GM21786 (cell line): Measurements from ENCODE around the gene TXNIP.

Source experiments
- ATAC-seq: cut with Tn5 transposase; IDR thresholded peaks from one replicate; pipeline ENCODE4 v1.9.1; 2021; ENCODE audit not compliant: unreplicated experiment

The TXNIP gene

GRCh38 chr1:145964328-145965118, 31.9 kb downstream of the TXNIP start, which contains the start of the genes ANKRD34A and POLR3GL:
Gene ANKRD34A, minus strand, starts transcription at chr1:145964575. Its CDS starts 2,816 bp downstream, at chr1:145961759.
Gene POLR3GL, plus strand, starts transcription at chr1:145964690. Its CDS starts 10,176 bp downstream, at chr1:145974866.
- ATAC-seq, result peak; percentile 93

GRCh38 chr1:145963265-145964019, 32.9 kb downstream of the TXNIP start:
- no peak for ATAC-seq

- no peak for ATAC-seq
These were observed 33.9 kb downstream of the TXNIP start for GRCh38 chr1:145962157-145963102.

- no peak for ATAC-seq
These were observed 34.8 kb downstream of the TXNIP start for GRCh38 chr1:145961425-145962156.

GRCh38 chr1:145961109-145961424, 35.3 kb downstream of the TXNIP start:
- no peak for ATAC-seq

GRCh38 chr1:145960468-145961108, 35.8 kb downstream of the TXNIP start:
- no peak for ATAC-seq

GRCh38 chr1:145959957-145960467, 36.4 kb downstream of the TXNIP start:
- no peak for ATAC-seq

GRCh38 chr1:145959333-145959732, 37.0 kb downstream of the TXNIP start:
- ATAC-seq, result no peak

- no peak for ATAC-seq
These were observed 37.6 kb downstream of the TXNIP start for GRCh38 chr1:145958734-145959133.

- peak; percentile 92 for ATAC-seq
These were observed 38.7 kb downstream of the TXNIP start, which contains the start of gene LIX1L for GRCh38 chr1:145957443-145958319. Gene LIX1L, minus strand, starts transcription at chr1:145958017. Its CDS starts 90 bp downstream, at chr1:145957927.

GRCh38 chr1:145956781-145957442, 39.5 kb downstream of the TXNIP start:
- no peak for ATAC-seq

- ATAC-seq, result no peak
These were observed 40.0 kb downstream of the TXNIP start for GRCh38 chr1:145956361-145956760.

GRCh38 chr1:145955436-145955835, 40.9 kb downstream of the TXNIP start:
- ATAC-seq, result no peak

GRCh38 chr1:145953861-145954260, 42.5 kb downstream of the TXNIP start:
- no peak for ATAC-seq

- ATAC-seq, result no peak
These were observed 43.5 kb downstream of the TXNIP start for GRCh38 chr1:145952903-145953302.

- ATAC-seq, result no peak
These were observed 44.9 kb downstream of the TXNIP start for GRCh38 chr1:145951526-145951925.

- no peak for ATAC-seq
These were observed 47.2 kb downstream of the TXNIP start for GRCh38 chr1:145949219-145949618.

GRCh38 chr1:145947551-145947950, 48.8 kb downstream of the TXNIP start:
- no peak for ATAC-seq
